M059J (cell line): Measurements from ENCODE around the gene DLST. TPM values are rescaled to one million over a fixed set of nuclear protein-coding genes. Genes with fewer than 3 reads are reported as not detected.

Source experiments
- DNase-seq: peaks from one replicate; pipeline ENCODE4 v3.0.0-alpha.2; 2012; ENCODE audit warnings: low read depth
- total RNA-seq: library from RNA; depleted of rRNA; stranded (reverse); fragments of >200 nt; shearing (Covaris generic); gene quantifications from 2 replicates; pipeline ENCODE4 v1.2.3, GENCODE V29; 2014

Gene DLST
- total RNA-seq, 1 experiment from 2014 or later, result 36.1 TPM

DNA sequence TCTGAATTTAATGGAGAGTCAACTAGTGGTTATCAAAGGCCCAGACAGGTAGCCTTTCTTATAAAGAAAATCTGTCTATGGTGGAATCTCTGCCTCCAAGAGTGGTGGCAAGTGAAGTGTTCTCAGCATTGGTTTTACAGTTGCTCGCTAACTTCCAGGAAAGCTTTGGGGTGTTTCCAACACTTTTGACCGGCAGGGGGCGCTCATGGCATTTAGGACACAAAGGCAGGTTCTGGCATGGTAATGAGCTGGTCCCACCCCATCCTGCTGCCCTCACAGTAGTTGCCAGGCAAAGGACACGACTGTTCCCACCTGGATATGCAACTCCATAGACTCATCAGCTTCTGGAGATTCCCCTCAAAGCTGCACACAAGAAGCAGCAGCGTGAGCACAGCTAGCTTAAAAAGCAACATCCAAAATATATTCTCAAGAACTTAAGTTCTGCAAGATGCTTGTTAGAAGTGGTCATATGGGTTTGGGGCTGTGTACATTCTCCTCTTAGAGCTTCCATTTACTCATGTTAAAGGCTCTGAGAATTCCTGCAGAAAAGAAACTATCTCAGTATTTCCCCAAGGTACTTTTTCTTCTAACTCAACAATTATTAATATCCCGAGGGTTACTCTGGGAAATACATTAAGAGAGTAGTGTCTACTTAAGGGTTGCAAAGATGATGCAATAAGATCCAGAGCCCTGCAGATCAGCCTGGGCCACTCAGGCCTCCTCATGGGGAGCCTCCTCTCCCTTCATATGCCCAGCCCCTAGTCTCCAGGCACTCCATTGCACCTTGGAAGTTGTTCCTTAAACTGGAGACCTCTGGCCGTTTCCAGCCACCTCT, 20.6 kb upstream of the DLST start:
- DNase-seq, result peak; percentile 74

DNA sequence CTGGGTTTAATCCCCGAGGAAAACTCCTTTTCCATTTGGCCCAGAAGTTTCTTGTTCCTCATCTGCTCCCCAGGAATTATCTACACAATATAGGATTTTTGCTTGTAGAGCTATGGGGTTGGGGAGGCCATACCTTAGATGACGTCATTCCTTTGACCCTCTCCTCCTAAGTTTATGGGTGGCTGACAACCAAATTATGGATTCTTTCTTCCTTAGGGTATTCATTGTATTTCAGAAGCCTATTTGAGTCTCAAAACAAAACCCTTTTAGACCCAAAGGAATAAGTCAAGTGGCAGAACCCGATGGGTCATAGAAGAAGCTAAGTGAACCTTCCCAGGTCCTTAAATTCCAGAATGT, 20.0 kb upstream of the DLST start:
- DNase-seq, result no peak

DNA sequence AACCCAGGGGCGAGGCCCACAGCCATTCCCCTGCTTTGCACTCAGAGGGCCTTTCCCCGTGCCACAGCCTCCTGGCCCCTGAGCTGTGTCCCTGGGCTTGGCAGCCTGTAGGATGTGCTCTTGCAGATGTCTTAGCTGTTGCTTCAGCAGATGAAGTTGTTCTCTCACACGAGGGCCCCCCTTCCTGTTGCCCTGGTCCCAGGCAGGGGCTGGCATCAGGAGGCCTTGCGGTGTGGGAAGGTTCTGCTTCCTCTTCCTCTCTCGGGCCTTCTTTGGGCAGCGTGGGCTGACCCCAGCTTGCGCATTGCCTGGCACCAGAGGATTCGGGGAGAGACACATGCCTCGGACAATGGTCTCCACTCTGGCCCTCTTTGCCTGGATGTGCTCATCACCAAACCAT, 18.4 kb upstream of the DLST start:
- DNase-seq, result no peak

- DNase-seq, result no peak
Observed at GRCh38 chr14:74864198-74864597, 17.5 kb upstream of the DLST start.

GRCh38 chr14:74865156-74865555, 16.6 kb upstream of the DLST start:
- no peak for DNase-seq

DNA sequence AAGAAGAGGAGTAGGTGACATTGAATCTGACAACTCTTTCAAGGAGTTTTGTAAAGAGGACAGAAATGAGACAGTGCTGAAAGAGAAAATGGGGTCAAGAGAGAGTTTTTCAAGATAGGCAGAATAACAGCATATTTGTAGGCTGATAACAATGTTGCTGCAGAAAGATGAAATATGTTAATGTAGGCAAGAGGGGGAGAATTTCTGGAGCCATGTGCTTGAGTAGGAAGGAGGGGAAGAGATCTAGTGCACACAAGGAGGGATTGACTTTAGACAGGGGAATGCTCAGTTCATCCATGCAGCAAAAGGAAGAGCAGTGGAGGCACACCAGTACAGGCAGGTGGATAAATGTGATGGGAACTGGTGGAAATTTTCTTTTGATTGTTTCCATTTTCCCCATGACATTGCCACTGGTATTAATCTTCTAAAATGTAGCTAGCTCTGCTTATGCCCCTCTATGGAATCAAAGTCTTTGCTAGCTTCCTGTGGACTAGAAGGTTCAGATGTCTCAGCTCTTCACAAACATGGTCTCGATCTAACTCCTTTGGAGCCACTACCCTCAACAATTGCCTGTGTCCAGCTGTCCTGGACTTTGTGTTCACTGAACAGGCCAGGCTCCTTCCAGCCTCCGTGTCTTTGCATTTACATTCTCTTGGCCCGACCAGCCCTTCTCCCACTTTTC, 14.9 kb upstream of the DLST start:
- DNase-seq, result no peak

- DNase-seq, result peak; percentile 31
Observed at GRCh38 chr14:74867673-74868072, 14.0 kb upstream of the DLST start.

DNA sequence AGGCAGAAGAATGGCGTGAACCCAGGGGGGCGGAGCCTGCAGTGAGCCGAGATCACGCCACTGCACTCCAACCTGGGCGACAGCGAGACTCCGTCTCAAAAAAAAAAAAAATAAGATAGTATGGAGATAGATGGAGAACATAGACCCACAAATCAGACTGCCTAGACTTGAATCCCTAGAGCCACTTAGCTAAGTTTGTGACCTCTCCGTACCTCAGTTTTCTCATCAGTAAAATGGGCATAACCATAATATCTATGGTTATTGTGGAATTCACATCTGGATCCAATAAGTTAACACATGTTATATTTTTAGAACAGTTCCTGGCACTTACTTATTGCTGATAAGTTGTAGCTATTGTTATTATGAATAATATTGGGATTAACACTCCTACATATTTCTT, 13.0 kb upstream of the DLST start:
- no peak for DNase-seq

- no peak for DNase-seq
Observed at GRCh38 chr14:74871819-74872218, 9.9 kb upstream of the DLST start.

- no peak for DNase-seq
Observed at GRCh38 chr14:74875204-74875603, 6.5 kb upstream of the DLST start.

DNA sequence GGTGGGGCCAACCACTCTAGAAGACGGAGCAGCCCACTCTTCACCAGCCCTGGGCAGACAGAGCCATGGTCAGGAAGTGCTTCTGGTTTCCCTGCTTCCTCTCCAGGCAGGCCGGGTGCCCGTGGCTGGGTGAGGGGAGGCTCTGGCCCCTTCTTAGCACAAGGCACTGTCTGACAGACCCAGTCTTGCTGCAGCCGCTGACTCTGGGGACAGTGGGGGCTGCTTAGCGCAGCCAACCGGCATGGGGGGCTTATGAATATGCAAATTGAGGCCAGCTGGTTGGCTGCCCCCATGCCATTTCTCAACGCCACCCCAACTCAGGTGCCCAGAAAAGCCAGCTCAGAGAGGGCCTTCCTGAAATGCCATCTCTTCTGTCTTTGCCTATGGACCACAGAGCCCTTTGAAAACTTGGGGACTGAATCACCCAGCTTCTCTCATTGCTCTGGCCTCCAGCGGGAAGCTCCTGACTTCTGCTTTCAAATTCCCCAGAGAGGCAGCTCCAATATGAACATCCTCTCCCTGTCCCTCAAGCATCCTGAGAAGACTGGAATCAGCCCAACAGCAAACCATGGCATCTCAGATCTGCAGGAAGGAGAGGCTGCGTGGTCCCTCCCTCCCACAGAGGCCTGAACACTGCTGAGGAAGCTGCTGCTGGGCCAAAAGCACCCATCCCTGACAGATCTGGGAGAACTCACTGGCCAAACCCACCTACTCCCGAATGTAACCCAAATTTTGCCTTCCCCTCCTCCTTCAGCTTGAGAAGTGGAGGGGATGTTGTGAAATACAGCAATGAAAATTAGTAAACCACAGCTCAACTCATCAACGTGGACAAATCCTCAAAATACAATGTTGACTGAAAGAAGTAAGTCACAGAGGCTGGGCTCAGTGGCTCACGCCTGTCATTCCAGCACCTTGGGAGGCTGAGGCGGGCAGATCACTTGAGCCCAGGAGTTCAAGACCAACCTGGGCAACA, 5.5 kb upstream of the DLST start, which contains the start of gene PROX2:
Gene PROX2, minus strand, starts transcription at position 205 of the 973 bp plus-strand sequence. CDS start 12,311 bp downstream, outside the sequence.
- no peak for DNase-seq

DNA sequence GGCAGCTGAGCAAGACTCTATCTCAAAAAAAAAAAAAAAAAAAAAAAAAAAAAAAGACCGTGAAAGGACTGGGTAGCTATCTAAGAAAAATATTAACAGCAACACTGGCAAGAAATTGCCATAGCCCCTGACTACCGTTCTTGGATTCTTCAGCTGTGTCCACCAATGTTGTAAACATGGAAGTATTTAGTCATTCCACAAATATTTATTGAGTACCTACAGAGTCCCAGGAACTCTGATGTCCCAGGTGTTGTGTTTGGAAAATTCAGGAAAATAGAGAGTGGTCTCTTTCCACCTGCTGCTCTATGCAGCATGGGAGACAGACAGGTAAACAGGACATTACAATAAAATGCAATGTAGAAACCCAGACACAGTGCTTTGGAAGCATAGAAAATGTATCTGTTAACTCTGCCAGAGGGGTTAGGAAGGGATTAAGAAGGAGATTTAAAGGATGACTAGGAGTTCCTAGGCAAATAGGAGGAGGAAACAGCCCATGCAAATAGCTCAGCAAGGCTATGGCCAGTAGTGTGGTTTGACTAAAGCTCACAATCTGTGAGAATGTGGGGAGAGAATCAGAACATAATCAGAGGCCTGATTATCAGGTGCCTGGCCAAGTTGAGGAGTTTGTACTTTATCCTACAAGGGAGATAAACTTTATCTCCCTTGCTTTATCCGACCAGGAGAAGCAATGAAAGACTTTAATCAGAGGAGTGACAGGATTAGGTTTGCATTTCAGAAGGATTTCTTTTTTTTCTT, 2.1 kb upstream of the DLST start:
- DNase-seq, result peak; percentile 26

- peak; percentile 48 for DNase-seq
Observed at GRCh38 chr14:74882103-74882920, 596 bp downstream of the DLST start.

DNA sequence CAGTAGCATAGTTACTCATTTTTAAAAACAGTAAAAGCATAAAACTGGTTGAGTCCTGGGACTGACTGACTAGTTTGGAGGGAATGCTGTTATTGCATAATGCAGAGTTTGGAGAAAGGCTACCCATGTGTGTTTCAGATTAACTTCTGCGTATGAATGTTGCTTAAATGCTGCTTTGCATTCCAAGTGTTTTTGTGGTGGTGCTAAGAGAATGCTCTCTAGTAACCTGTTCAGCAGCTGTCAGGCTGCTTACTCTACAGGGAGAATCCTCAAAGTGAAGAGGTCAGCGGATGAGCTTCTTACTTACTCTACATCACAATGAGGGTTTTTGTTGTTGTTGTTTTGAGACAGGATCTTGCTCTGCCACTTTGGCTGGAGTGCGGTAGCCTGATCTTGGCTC, 4.3 kb downstream of the DLST start:
- peak; percentile 38 for DNase-seq

GRCh38 chr14:74888164-74889158, 6.7 kb downstream of the DLST start:
- DNase-seq, result peak; percentile 83

DNA sequence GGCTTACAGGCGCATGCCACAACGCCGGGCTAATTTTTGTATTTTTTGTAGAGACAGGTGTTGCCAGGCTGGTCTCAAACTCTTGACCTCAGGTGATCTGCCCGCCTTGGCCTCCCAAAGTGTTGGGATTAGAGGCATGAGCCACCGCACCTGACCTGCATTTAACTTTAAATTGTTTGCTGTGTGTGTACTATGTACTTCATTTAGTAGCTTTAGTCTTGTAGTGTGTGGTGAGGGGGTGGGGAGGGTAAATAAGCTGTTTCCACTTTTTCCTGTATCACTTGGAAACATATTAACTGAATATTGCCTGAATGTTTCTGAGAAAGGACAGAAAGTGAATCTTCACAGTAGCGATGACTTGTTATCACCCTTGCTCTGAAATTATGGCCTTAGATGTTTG, 8.5 kb downstream of the DLST start:
- no peak for DNase-seq

DNA sequence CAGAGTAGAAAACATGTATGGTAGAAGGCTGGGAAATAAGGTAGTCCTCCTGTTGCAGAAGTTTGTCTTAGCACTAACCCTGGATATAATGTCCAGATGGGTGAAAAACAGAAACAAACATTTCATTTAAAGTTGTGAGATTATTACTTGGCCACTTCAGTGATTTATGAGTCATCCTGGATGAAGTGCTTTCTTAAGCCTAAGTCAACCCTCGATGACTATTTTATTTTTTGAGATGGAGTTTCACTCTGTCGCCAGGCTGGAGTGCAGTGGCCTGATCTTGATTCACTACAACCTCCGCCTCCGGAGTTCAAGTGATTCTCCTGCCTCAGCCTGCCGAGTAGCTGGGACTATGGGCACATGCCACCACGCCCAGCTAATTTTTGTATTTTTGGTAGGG, 10.2 kb downstream of the DLST start:
- DNase-seq, result peak; percentile 25

DNA sequence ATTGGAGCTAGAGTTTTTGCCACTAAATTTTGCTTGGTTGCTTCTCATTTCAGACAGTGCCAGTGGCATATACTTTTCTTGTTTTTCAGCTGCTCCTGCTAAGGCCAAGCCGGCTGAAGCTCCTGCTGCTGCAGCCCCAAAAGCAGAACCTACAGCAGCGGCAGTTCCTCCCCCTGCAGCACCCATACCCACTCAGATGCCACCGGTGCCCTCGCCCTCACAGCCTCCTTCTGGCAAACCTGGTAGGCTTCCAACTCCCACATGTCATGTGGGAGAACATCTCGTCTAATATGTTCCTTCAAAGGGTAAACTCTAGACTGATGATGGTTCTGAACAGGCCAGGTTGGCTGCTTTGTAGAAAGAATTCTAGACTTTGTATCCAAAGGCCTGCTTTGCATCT, 11.0 kb downstream of the DLST start:
- DNase-seq, result no peak

DNA sequence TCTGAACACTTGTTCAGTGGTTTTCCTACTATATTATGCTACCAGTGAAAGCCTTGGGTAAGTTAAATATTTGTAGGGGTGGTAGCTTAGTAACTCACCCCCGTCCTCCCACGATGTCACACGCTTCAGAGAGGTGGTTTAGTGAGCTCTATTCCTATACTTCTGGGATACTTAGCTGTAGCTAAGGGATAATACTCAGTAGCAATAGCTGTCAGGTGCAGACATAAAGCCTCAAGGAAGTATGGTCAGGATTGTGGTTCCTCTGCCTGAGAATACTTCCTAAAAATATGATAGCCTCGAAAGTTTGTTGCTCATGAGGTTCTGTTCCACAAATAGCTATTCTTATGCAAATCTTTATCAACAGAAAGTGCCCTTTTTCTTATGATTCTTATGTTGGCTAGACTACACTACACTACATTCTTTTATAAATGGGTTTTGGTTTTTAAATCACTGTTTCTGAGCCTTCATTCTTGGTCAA, 11.9 kb downstream of the DLST start:
- no peak for DNase-seq
